HG03039 (cell line): ENCODE measurements around the gene FOXL2NB.

Source experiments
- ATAC-seq: cut with Tn5 transposase; IDR thresholded peaks from one replicate; pipeline ENCODE4 v1.9.1; 2021; ENCODE audit warnings: mild to moderate bottlenecking, moderate library complexity; ENCODE audit not compliant: unreplicated experiment

Gene FOXL2NB

GRCh38 chr3:138987181-138987580, 40.2 kb downstream of the FOXL2NB start:
- ATAC-seq: no peak

DNA sequence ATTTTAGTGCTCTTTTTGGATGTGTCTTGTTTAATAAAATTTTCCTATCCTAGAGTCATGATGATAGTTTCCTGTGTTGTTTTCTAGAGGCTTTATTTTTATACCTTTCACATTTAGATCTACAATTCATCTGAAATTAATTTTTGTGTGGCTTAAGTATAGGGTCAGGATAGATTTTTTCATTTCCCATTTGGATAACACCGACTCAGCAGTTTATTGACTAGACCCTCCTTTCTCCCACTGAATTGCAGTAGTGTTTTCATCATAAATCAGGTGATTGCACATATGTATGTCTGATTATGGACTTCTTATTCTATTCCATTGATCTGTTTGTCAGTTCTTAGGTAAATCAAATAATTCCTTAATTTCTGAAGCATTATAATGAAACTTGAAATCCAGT, 48.7 kb downstream of the FOXL2NB start:
- ATAC-seq: no peak
